T-helper 2 cell (primary cell): ENCODE results near the gene TNPO1.
"Not testable (repeated sequence)": the region's sequence is repeated elsewhere in the genome, so short reads cannot be mapped to it uniquely, and the experiment has no call there.

Experiments used
- DNase-seq, 5 experiments: peaks; one replicate each; pipeline versions ENCODE4 v3.0.0 to v3.0.0-alpha.2; 2012 to 2022

The TNPO1 gene

GRCh38 chr5:72855821-72856220 is 39.4 kb downstream of the TNPO1 start:
- DNase-seq, result no peak

- DNase-seq, result no peak
Measured at GRCh38 chr5:72857396-72857795, 40.9 kb downstream of the TNPO1 start.

GRCh38 chr5:72859127-72859526 is 42.7 kb downstream of the TNPO1 start:
- no peak for DNase-seq

GRCh38 chr5:72860499-72860898 is 44.0 kb downstream of the TNPO1 start:
- DNase-seq, result no peak

- DNase-seq, result no peak
Measured at GRCh38 chr5:72871366-72872024, 55.0 kb downstream of the TNPO1 start.

GRCh38 chr5:72878854-72879253 is 62.4 kb downstream of the TNPO1 start:
- DNase-seq, result no peak

GRCh38 chr5:72882989-72883388 is 66.5 kb downstream of the TNPO1 start:
- DNase-seq, result no peak

GRCh38 chr5:72883850-72884249 is 67.4 kb downstream of the TNPO1 start:
- no peak for DNase-seq

GRCh38 chr5:72884892-72885291 is 68.4 kb downstream of the TNPO1 start:
- no peak for DNase-seq

GRCh38 chr5:72885824-72886223 is 69.4 kb downstream of the TNPO1 start:
- no peak for DNase-seq

GRCh38 chr5:72888595-72888994 is 72.1 kb downstream of the TNPO1 start:
- no peak for DNase-seq

GRCh38 chr5:72889324-72889723 is 72.9 kb downstream of the TNPO1 start:
- no peak for DNase-seq

- DNase-seq, result no peak
Measured at GRCh38 chr5:72892846-72893245, 76.4 kb downstream of the TNPO1 start.

- DNase-seq, result peak in 1 of 5 experiments; percentile 58
Measured at GRCh38 chr5:72895758-72896157, 79.3 kb downstream of the TNPO1 start.

GRCh38 chr5:72906806-72907205 is 90.3 kb downstream of the TNPO1 start:
- DNase-seq, result no peak

- no peak for DNase-seq
Measured at GRCh38 chr5:72908664-72909063, 92.2 kb downstream of the TNPO1 start.

- DNase-seq, result no peak
Measured at GRCh38 chr5:72917371-72917776, 100.9 kb downstream of the TNPO1 start.

- no peak for DNase-seq
Measured at GRCh38 chr5:72920690-72921502, 104.4 kb downstream of the TNPO1 start.

GRCh38 chr5:72921886-72922285 is 105.4 kb downstream of the TNPO1 start:
- no peak for DNase-seq

- DNase-seq, result no peak
Measured at GRCh38 chr5:72922422-72922821, 106.0 kb downstream of the TNPO1 start.

- DNase-seq, result no peak
Measured at GRCh38 chr5:72925336-72926010, 109.0 kb downstream of the TNPO1 start.

- not testable (repeated sequence) for DNase-seq
Measured at GRCh38 chr5:72932686-72933085, 116.2 kb downstream of the TNPO1 start.

GRCh38 chr5:72934953-72935725 is 118.7 kb downstream of the TNPO1 start:
- not testable (repeated sequence) for DNase-seq
